CD4-positive, alpha-beta T cell treated with Interleukin-21 for 1 hour (primary cell): ENCODE results near the gene MTUS2.

Experiments
- DNase-seq: peaks from one replicate; pipeline ENCODE4 v3.0.0-alpha.2; 2020

The MTUS2 gene

GRCh38 chr13:28820099-28821051 is at the start of gene MTUS2:
TSS of gene MTUS2 (plus strand) at chr13:28820339.
- DNase-seq = no peak

- DNase-seq = no peak
Measured at GRCh38 chr13:28778308-28779215, 41.6 kb upstream of the MTUS2 start.

- DNase-seq = no peak
Measured at GRCh38 chr13:28792992-28793391, 27.1 kb upstream of the MTUS2 start.

GRCh38 chr13:28794396-28794795 is 25.7 kb upstream of the MTUS2 start:
- DNase-seq = no peak

DNA sequence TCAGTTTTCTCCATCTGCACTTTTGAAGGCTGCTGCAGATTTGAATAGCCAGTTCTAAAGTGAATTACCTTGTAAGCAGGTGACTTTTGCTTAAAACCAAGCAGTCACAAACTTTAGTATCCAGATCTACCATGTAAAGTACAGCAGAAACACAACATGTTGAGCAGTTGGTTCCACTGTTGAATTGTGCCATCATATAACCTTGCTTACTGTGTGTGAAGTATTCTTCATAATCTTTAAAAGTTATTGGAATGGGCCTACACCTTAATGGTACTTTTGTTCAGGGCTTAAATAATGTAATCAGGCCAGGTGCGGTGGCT is 23.2 kb upstream of the MTUS2 start:
- no peak for DNase-seq

DNA sequence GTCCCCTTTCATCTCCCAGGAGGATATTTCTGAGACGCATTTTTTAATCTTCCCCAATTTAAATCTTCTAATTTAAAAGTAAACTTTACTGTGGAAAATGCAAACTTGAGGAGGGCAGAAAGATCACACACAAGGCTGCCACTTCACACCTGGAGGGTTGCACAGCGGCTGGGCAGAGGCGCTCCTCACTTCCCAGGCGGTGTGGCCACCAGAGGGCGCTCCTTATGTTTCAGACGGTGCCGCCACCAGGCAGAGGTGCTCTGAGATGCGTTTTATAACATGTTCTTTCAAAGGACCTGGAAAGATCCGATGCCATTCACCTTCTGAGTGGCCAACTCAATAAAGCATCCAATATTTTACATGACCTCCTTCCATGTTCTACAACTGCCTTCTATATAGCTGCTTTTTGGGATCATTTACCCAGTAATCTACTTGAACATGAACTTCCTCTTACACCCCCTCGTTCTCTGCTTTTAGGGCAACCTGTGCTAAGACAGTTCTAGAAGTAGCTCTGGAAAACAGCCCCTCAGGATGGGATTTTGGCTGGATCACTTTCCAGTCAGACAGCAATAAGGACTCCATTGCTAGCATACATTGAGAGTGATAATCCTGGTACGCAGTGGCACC is 14.8 kb upstream of the MTUS2 start:
- peak; percentile 13 for DNase-seq

DNA sequence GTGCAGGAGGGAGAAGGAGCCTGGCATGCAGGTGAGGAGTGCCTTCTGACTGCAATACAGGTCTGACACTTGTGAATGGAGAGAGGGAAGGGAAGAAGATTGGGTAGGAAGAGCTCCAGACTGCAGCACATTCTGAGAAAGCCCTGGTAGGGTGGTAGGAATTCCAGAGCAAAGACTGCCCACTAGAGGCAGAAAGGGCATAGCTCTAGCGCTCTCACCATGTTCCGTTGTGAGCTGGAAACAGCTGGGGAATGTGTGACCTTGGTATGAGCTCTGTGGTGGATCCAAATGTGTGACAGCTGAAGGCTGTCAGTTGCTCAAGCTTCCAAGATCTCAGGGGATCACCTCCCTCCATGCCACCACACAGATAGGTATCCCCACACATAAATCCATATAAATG is 2.9 kb upstream of the MTUS2 start:
- no peak for DNase-seq

- no peak for DNase-seq
Measured at GRCh38 chr13:28819046-28819730, 951 bp upstream of the MTUS2 start.

DNA sequence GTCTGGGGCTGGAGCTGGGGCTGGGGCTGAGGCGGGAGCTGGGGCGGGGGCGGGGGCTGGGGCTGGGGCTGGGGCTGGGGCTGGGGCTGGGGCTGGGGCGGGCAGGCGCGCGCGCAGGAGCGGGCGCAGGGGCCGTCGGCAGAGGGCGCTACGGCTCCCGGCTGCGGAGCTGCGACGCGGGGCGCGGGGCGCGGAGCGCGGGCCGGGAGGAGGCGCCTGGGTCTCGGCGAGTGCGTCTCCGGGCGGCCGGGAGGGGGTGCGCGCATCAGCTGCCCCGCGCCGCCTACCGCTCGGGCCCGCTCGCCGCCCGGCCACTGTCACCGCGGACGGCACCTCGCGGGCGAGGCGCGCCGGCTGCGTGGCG is 422 bp upstream of the MTUS2 start:
- peak; percentile 44 for DNase-seq

DNA sequence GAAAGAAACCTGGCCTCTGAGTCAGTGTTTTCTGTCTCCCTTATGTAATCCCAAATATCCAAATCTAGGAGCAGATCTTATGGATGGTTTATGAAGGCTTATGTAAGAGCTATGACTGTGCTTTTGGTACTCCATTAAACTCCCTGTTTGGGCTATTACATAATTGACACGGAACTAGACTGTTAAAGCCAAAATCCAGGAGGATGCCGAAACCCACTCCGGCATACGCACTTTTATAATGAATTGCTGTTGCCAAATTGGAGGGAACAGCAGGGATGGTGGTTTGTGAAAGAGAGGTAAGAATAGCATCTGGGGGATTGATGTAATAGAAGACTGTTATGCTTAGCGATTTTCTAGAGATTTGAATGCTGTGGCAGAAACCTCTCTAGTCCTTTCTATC is 2.0 kb downstream of the MTUS2 start:
- DNase-seq = no peak

GRCh38 chr13:28822801-28823200 is 2.7 kb downstream of the MTUS2 start:
- DNase-seq = no peak

DNA sequence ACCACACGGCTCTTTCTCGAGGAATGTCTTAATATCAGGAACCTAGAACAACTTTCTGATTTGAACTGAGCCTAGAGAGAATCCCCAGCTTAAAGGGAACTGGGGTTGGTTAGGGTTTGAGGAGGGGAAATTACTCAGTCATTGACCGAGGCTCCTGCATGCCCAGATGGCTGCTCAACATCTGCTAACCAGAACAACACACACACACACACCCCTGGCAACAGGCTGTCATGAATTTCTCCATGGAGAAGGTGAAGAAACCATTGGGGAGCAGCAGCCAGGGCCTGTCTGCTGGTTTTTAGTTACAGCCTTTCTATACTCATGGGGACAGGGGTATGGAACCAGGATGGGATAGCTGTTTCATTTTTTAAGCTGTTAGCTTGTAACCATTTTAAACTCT is 5.2 kb downstream of the MTUS2 start:
- DNase-seq = no peak

DNA sequence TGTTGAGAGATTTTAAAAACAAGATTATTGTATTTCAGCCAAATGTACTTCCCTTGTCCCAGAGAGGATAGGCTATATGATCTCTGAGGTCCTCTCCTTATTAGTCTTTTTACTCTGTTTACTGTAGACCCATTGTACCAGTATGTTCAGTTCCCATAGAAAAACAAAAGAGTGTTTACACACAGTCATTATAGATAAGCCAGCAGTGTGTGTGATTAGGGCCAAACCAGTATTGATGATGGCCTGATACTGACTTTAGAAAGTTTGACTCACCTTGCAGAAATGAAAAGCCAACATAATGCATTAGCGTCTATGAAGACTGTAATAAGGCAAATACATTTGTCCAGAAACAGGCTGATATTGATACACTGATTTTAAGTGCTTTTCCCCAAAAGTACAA is 6.2 kb downstream of the MTUS2 start:
- DNase-seq = no peak

GRCh38 chr13:28830580-28830979 is 10.4 kb downstream of the MTUS2 start:
- no peak for DNase-seq

- no peak for DNase-seq
Measured at GRCh38 chr13:28831117-28831516, 11.0 kb downstream of the MTUS2 start.

GRCh38 chr13:28837111-28837510 is 17.0 kb downstream of the MTUS2 start:
- DNase-seq = no peak

- DNase-seq = no peak
Measured at GRCh38 chr13:28843639-28844038, 23.5 kb downstream of the MTUS2 start.

GRCh38 chr13:28849441-28849840 is 29.3 kb downstream of the MTUS2 start:
- no peak for DNase-seq

DNA sequence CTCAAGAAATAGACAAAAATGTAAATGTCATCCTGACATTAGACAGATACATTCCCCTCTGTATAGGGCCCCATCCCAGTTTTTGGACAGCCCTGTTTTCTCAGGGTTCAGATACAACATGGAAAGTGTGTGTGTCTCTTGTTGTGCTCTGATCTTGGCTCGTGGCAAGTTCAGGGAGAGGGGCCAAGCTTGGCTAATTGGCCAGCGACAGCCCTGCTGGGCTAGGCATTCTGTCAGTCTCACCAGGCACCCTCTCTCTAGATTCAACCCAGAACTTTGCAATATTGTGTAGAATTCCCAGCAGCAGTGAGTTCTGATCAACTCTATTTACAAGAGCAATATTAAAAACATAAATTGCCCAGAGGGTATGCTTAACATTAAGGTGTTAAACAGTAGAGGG is 30.1 kb downstream of the MTUS2 start:
- DNase-seq = no peak

DNA sequence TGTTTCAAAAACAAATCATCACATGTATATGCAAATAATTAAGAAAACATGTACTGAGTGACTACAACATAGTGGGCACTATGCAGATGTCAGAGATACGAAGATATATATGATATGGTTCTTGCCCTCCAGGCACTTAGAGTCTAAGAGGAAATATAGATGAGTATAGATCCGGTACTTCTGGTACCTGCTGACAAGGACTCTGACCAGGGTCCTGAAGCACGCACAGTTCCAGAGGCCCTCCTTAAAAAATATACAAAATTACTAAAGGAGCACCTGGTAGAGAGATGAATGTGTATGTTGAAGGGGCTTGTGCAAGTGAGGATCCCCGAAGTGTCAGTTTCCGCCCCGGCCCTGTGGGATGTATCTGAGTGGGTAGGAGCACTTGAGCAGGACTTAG is 31.3 kb downstream of the MTUS2 start:
- DNase-seq = no peak

- DNase-seq = no peak
Measured at GRCh38 chr13:28854657-28855056, 34.5 kb downstream of the MTUS2 start.

DNA sequence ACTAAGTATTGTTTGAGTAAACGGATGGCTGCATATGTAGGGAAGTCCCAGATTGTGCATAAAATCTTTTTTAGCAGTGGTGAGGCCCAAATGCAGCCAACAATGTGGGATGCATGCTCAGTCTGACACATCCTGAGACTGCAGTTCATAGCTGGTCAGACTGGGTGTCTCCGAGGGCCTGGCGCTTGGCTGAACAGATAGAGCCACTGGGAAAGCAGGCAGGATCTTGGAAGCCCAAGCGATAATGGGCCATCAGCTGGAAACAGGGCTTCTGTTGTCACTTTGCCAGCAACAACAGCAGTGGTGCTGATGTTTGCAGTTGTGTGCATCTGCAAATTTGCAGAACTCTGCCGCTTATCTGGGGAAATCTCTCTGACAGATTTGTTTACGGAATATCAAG is 36.1 kb downstream of the MTUS2 start:
- no peak for DNase-seq

GRCh38 chr13:28859069-28859468 is 38.9 kb downstream of the MTUS2 start:
- DNase-seq = no peak
